ENCODE data around the gene POLDIP3.
A peak's percentile ranks its signal among the peaks of the same experiment; 100 is the strongest.
"Not testable (repeated sequence)": the region's sequence is repeated elsewhere in the genome, so short reads cannot be mapped to it uniquely, and the experiment has no call there.

POLDIP3 gene

GRCh38 chr22:42553475-42554361 lies 61.0 kb downstream of the POLDIP3 start, which contains the start of gene SERHL2:
TSS of gene SERHL2 (plus strand) at chr22:42553956. CDS start at chr22:42554021, 65 bp downstream.
- peak in 1 of 2 experiments; percentile 60 for DNase-seq

- not testable (repeated sequence) for DNase-seq
Observed at GRCh38 chr22:42552294-42552647, 62.4 kb downstream of the POLDIP3 start.

- no peak for DNase-seq
Observed at GRCh38 chr22:42549331-42550060, 65.2 kb downstream of the POLDIP3 start.

GRCh38 chr22:42548597-42549330 lies 65.9 kb downstream of the POLDIP3 start:
- no peak for DNase-seq

GRCh38 chr22:42548126-42548525 lies 66.6 kb downstream of the POLDIP3 start:
- not testable (repeated sequence) for DNase-seq

GRCh38 chr22:42547562-42547961 lies 67.1 kb downstream of the POLDIP3 start:
- no peak for DNase-seq

- no peak for DNase-seq
Observed at GRCh38 chr22:42544686-42545085, 70.0 kb downstream of the POLDIP3 start.

- not testable (repeated sequence) for DNase-seq
Observed at GRCh38 chr22:42539236-42539771, 75.4 kb downstream of the POLDIP3 start.

GRCh38 chr22:42537199-42537831 lies 77.4 kb downstream of the POLDIP3 start:
- not testable (repeated sequence) for DNase-seq

- not testable (repeated sequence) for DNase-seq
Observed at GRCh38 chr22:42536634-42537033, 78.0 kb downstream of the POLDIP3 start.

- no peak for DNase-seq
Observed at GRCh38 chr22:42536166-42536565, 78.5 kb downstream of the POLDIP3 start.

- not testable (repeated sequence) for DNase-seq
Observed at GRCh38 chr22:42535082-42535731, 79.5 kb downstream of the POLDIP3 start.

All from SW 1271 (cell line).